K562 (cell line): ENCODE measurements around the gene TFF2.

Experiments used
- CBX3 ChIP-seq, 2 experiments: IDR thresholded peaks; 1 replicate in 1 of 2; 2 replicates in 1 of 2; pipeline ENCODE4 v1.6.1; 2012; ENCODE audit warnings: inconsistent platforms in 2 of 2, low read length in 2 of 2, borderline replicate concordance in 1 of 2, control low read depth in 1 of 2
- CEBPB ChIP-seq: fragments of 450-650 bp; IDR thresholded peaks from 2 replicates; pipeline ENCODE4 v1.6.1; 2016; ENCODE audit warnings: missing genetic modification characterization, missing compliant biosample characterization
- EZH2 ChIP-seq: IDR thresholded peaks from 2 replicates; pipeline ENCODE4 v1.6.1; 2012; ENCODE audit warnings: low read depth, mild to moderate bottlenecking, inconsistent platforms, low read length, borderline replicate concordance
- MXI1 ChIP-seq: IDR thresholded peaks from 2 replicates; pipeline ENCODE4 v1.6.1; 2011; ENCODE audit warnings: low read depth, mild to moderate bottlenecking, improper control_type of control experiment, low read length
- RCOR1 ChIP-seq, 2 experiments: IDR thresholded peaks; 2 replicates each; pipeline ENCODE4 v1.6.1; 2012; ENCODE audit warnings: low read depth in 2 of 2, low read length in 2 of 2, borderline replicate concordance in 1 of 2, improper control_type of control experiment in 1 of 2
- ZNF644 ChIP-seq: fragments of 200-800 bp; sonication (Bioruptor generic); IDR thresholded peaks from 2 replicates; pipeline ENCODE4 v1.6.1; 2016; ENCODE audit warnings: low read depth, missing genetic modification characterization, missing compliant biosample characterization
- TF ChIP-seq, protein P1 (sequence below), 3 experiments: IDR thresholded peaks in 2 of 3; conservative IDR thresholded peaks in 1 of 3; 2 replicates each; pipeline ENCODE4 v1.5.1; 2011 to 2012; ENCODE audit warnings: low read length in 3 of 3, mild to moderate bottlenecking in 3 of 3, control low read depth in 2 of 3, improper control_type of control experiment in 1 of 3, inconsistent platforms in 1 of 3, low read depth in 1 of 3, mixed read lengths in 1 of 3, moderate library complexity in 1 of 3; ENCODE audit not compliant: insufficient read depth in 2 of 3
- TF ChIP-seq, protein P2 (sequence below), 2 experiments: fragments of 450-650 bp in 1 of 2; sonication (generic) in 1 of 2; formaldehyde crosslinking in 1 of 2; IDR thresholded peaks; 2 replicates each; pipeline versions ENCODE4 v1.7.1 to v1.9.0; 2016 to 2022; ENCODE audit warnings: inconsistent platforms in 1 of 2, mild to moderate bottlenecking in 1 of 2, missing genetic modification reagents in 1 of 2
- TF ChIP-seq, protein P3 (sequence below), 2 experiments: fragments of 450-650 bp; formaldehyde crosslinking in 1 of 2; IDR thresholded peaks; 2 replicates each; pipeline versions ENCODE4 v1.4.0 to v1.6.1; 2014 to 2020; ENCODE audit warnings: mild to moderate bottlenecking in 2 of 2, borderline replicate concordance in 1 of 2, low read depth in 1 of 2

DNA sequence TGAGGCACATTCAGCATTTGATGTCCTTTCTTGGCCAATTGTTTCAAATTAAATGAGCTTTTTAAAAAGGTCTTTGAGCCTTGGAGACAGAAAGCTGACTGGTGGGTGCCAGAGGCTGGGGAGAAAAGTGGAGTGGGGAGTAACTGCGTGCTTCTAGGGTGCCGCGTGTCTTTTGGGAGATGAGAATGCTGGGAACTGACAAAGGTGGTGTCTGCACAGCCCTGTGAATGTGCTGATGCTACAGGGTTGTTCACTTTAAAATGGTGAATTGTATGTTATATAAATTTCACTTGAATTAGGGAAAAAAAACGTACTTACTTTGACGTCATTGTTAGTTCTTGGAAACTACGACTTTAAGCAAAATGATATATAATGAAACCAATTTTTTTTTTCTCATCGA, 23.7 kb upstream of the TFF2 start:
- TF ChIP-seq EZH2 (no peak), ZNF644 (tag) (no peak), CEBPB (tag) (no peak), RCOR1 (IDR thresholded peaks at IDR 0.05; ENCODE audit: borderline replicate concordance in 1 of 2, low read depth in 2 of 2, low read length in 2 of 2) (no peak), MXI1 (no peak), CBX3 (IDR thresholded peaks at IDR 0.05; ENCODE audit: borderline replicate concordance in 1 of 2, low read length in 2 of 2) (no peak)
- TF ChIP-seq, protein P1, sequence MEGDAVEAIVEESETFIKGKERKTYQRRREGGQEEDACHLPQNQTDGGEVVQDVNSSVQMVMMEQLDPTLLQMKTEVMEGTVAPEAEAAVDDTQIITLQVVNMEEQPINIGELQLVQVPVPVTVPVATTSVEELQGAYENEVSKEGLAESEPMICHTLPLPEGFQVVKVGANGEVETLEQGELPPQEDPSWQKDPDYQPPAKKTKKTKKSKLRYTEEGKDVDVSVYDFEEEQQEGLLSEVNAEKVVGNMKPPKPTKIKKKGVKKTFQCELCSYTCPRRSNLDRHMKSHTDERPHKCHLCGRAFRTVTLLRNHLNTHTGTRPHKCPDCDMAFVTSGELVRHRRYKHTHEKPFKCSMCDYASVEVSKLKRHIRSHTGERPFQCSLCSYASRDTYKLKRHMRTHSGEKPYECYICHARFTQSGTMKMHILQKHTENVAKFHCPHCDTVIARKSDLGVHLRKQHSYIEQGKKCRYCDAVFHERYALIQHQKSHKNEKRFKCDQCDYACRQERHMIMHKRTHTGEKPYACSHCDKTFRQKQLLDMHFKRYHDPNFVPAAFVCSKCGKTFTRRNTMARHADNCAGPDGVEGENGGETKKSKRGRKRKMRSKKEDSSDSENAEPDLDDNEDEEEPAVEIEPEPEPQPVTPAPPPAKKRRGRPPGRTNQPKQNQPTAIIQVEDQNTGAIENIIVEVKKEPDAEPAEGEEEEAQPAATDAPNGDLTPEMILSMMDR (IDR thresholded peaks at IDR 0.05 in 2 of 3, conservative IDR thresholded peaks at IDR 0.05 in 1 of 3; ENCODE audit: insufficient read depth in 2 of 3, low read depth in 1 of 3, low read length in 3 of 3), result no peak
- TF ChIP-seq, protein P2, sequence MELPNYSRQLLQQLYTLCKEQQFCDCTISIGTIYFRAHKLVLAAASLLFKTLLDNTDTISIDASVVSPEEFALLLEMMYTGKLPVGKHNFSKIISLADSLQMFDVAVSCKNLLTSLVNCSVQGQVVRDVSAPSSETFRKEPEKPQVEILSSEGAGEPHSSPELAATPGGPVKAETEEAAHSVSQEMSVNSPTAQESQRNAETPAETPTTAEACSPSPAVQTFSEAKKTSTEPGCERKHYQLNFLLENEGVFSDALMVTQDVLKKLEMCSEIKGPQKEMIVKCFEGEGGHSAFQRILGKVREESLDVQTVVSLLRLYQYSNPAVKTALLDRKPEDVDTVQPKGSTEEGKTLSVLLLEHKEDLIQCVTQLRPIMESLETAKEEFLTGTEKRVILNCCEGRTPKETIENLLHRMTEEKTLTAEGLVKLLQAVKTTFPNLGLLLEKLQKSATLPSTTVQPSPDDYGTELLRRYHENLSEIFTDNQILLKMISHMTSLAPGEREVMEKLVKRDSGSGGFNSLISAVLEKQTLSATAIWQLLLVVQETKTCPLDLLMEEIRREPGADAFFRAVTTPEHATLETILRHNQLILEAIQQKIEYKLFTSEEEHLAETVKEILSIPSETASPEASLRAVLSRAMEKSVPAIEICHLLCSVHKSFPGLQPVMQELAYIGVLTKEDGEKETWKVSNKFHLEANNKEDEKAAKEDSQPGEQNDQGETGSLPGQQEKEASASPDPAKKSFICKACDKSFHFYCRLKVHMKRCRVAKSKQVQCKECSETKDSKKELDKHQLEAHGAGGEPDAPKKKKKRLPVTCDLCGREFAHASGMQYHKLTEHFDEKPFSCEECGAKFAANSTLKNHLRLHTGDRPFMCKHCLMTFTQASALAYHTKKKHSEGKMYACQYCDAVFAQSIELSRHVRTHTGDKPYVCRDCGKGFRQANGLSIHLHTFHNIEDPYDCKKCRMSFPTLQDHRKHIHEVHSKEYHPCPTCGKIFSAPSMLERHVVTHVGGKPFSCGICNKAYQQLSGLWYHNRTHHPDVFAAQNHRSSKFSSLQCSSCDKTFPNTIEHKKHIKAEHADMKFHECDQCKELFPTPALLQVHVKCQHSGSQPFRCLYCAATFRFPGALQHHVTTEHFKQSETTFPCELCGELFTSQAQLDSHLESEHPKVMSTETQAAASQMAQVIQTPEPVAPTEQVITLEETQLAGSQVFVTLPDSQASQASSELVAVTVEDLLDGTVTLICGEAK (IDR thresholded peaks at IDR 0.05), result no peak
- TF ChIP-seq, protein P2 (CRISPR knock-in tag; IDR thresholded peaks at IDR 0.05), result no peak
- TF ChIP-seq, protein P3, sequence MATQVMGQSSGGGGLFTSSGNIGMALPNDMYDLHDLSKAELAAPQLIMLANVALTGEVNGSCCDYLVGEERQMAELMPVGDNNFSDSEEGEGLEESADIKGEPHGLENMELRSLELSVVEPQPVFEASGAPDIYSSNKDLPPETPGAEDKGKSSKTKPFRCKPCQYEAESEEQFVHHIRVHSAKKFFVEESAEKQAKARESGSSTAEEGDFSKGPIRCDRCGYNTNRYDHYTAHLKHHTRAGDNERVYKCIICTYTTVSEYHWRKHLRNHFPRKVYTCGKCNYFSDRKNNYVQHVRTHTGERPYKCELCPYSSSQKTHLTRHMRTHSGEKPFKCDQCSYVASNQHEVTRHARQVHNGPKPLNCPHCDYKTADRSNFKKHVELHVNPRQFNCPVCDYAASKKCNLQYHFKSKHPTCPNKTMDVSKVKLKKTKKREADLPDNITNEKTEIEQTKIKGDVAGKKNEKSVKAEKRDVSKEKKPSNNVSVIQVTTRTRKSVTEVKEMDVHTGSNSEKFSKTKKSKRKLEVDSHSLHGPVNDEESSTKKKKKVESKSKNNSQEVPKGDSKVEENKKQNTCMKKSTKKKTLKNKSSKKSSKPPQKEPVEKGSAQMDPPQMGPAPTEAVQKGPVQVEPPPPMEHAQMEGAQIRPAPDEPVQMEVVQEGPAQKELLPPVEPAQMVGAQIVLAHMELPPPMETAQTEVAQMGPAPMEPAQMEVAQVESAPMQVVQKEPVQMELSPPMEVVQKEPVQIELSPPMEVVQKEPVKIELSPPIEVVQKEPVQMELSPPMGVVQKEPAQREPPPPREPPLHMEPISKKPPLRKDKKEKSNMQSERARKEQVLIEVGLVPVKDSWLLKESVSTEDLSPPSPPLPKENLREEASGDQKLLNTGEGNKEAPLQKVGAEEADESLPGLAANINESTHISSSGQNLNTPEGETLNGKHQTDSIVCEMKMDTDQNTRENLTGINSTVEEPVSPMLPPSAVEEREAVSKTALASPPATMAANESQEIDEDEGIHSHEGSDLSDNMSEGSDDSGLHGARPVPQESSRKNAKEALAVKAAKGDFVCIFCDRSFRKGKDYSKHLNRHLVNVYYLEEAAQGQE (IDR thresholded peaks at IDR 0.05; ENCODE audit: borderline replicate concordance), result no peak
- TF ChIP-seq, protein P3 (CRISPR knock-in tag; IDR thresholded peaks at IDR 0.05; ENCODE audit: low read depth), result no peak
